OCI-LY3 (cell line): ENCODE data around the gene SVEP1.

ENCODE experiments used
- H2AFZ ChIP-seq: fragments of 200-600, 300-600 bp; shearing (Covaris generic); 2 replicates; pipeline ENCODE4 v1.6.0; 2014; ENCODE audit warnings: antibody characterized with exemption, low read depth, low read length
- H3K27ac ChIP-seq: fragments of 200-600, 300-600 bp; sonication (generic); 2 replicates; pipeline ENCODE4 v1.5.1; 2014; ENCODE audit warnings: mild to moderate bottlenecking, low read length, moderate library complexity, mixed read lengths
- H3K27me3 ChIP-seq: fragments of 200-600, 300-600 bp; sonication (generic); 2 replicates; pipeline ENCODE4 v1.6.1; 2014; ENCODE audit warnings: low read depth, low read length, mixed read lengths
- H3K36me3 ChIP-seq: fragments of 200-600, 300-600 bp; sonication (generic); replicated peaks from 2 replicates; pipeline ENCODE3; 2014; ENCODE audit warnings: low read depth, low read length, mixed read lengths
- H3K4me1 ChIP-seq: fragments of 300-600, 200-600 bp; sonication (generic); 2 replicates; pipeline ENCODE4 v1.6.1; 2014; ENCODE audit warnings: low read length, mixed read lengths
- H3K4me2 ChIP-seq: fragments of 200-600, 300-600 bp; sonication (generic); 2 replicates; pipeline ENCODE4 v1.6.1; 2014; ENCODE audit warnings: low read length, mixed read lengths
- H3K4me3 ChIP-seq: fragments of 300-600, 200-600 bp; sonication (generic); 2 replicates; pipeline ENCODE4 v1.5.1; 2014; ENCODE audit warnings: antibody characterized with exemption, mild to moderate bottlenecking, low read length, moderate library complexity
- H3K79me2 ChIP-seq: fragments of 300-600, 200-600 bp; shearing (Covaris generic); 2 replicates; pipeline ENCODE4 v1.6.1; 2014; ENCODE audit warnings: mild to moderate bottlenecking, low read length, mixed read lengths
- H3K9ac ChIP-seq: fragments of 300-600, 200-600 bp; shearing (Covaris generic); 2 replicates; pipeline ENCODE4 v1.6.0; 2014; ENCODE audit warnings: mild to moderate bottlenecking, low read length, moderate library complexity
- H3K9me3 ChIP-seq: fragments of 200-600, 300-600 bp; shearing (Covaris generic); 2 replicates; pipeline ENCODE4 v1.6.1; 2014; ENCODE audit warnings: low read length, mixed read lengths; ENCODE audit not compliant: insufficient read depth
- H4K20me1 ChIP-seq: fragments of 200-600, 300-600 bp; sonication (generic); 2 replicates; pipeline ENCODE4 v1.6.1; 2016; ENCODE audit warnings: low read length, mixed read lengths; ENCODE audit not compliant: insufficient read depth
- EZH2phosphoT487 ChIP-seq: fragments of 200-600 bp; shearing (Covaris generic); IDR thresholded peaks from 2 replicates; pipeline ENCODE4 v1.6.1; 2018; ENCODE audit warnings: antibody characterized with exemption, mixed run types, low read depth
- TF ChIP-seq, protein P1 (sequence below): fragments of 200-600, 300-600 bp; sonication (generic); IDR thresholded peaks from 2 replicates; pipeline ENCODE4 v1.5.1; 2014; ENCODE audit warnings: antibody characterized with exemption, low read length, low read depth

SVEP1 gene

DNA sequence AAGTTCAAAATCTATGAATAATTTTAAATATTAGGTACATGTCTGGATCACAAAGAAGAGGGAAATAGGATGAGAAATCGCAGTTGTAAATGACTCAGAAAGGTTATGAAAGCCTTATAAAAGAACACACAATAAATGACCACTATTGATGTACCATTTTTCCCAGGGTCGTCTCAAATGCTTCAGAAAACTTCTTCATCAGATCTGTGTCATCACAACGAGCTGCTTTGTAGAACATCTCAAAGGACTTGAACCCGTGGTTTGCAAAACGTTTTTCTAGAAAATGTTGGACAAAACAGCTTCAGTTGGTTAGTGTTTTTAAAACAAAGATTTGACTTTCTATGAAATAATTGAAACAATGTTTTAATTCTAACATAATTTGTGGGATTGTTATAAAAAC, 100.1 kb downstream of the SVEP1 start:
- Histone ChIP-seq H3K9ac (no peak overlapping the region), H4K20me1 (no peaks in the 10 kb centered on the region), H3K4me3 (no peak overlapping the region), H3K79me2 (no peaks in the 10 kb centered on the region), H2AFZ (no peak overlapping the region), H3K27ac (no peak overlapping the region), H3K36me3 (no peaks in the 10 kb centered on the region), H3K4me1 (no peaks in the 10 kb centered on the region), H3K27me3 (no peaks in the 10 kb centered on the region), H3K4me2 (no peak overlapping the region), H3K9me3 (no peaks in the 10 kb centered on the region)
- TF ChIP-seq EZH2phosphoT487: no peak
- TF ChIP-seq, protein P1, sequence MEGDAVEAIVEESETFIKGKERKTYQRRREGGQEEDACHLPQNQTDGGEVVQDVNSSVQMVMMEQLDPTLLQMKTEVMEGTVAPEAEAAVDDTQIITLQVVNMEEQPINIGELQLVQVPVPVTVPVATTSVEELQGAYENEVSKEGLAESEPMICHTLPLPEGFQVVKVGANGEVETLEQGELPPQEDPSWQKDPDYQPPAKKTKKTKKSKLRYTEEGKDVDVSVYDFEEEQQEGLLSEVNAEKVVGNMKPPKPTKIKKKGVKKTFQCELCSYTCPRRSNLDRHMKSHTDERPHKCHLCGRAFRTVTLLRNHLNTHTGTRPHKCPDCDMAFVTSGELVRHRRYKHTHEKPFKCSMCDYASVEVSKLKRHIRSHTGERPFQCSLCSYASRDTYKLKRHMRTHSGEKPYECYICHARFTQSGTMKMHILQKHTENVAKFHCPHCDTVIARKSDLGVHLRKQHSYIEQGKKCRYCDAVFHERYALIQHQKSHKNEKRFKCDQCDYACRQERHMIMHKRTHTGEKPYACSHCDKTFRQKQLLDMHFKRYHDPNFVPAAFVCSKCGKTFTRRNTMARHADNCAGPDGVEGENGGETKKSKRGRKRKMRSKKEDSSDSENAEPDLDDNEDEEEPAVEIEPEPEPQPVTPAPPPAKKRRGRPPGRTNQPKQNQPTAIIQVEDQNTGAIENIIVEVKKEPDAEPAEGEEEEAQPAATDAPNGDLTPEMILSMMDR: no peak

GRCh38 chr9:110476251-110476650, 103.3 kb downstream of the SVEP1 start:
- H3K36me3 ChIP-seq: no peaks in the 10 kb centered on the region
- no peaks in the 10 kb centered on the region for H3K4me1 ChIP-seq
- H3K27me3 ChIP-seq: no peaks in the 10 kb centered on the region
- H3K27ac ChIP-seq: no peak overlapping the region
- H4K20me1 ChIP-seq: no peaks in the 10 kb centered on the region
- H2AFZ ChIP-seq: no peak overlapping the region
- H3K9me3 ChIP-seq: no peaks in the 10 kb centered on the region
- no peak overlapping the region for H3K4me3 ChIP-seq
- no peaks in the 10 kb centered on the region for H3K79me2 ChIP-seq
- H3K4me2 ChIP-seq: no peak overlapping the region
- TF ChIP-seq EZH2phosphoT487: no peak
- TF ChIP-seq, protein P1: no peak
- no peak overlapping the region for H3K9ac ChIP-seq

DNA sequence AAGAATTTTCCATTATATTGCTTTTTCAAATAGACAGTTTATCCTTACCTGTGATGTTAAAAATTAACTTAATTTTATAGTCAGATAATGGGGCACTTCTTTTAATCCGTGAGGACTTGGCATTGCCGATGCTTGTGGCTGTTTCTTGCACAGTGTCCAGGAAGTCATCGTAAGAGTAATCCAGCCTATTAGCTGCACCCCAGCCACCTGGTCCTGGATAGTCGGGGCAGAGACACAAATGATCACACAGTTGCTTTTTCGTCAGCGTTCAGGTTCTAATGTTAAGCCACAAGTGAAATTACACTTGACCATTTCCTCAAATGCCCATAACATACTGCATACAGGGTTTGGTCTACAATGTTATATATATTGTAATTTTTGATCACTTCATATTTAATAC, 107.4 kb downstream of the SVEP1 start:
- Histone ChIP-seq H3K4me2 (no peak overlapping the region), H3K36me3 (no peaks in the 10 kb centered on the region), H3K4me1 (no peaks in the 10 kb centered on the region), H3K79me2 (no peaks in the 10 kb centered on the region), H3K4me3 (no peak overlapping the region), H3K9ac (no peak overlapping the region), H3K9me3 (no peaks in the 10 kb centered on the region), H3K27ac (no peak overlapping the region), H3K27me3 (0 out of 2 replicates have a peak, but pooled peaks cover 6% of the 10 kb centered on the region), H2AFZ (no peak overlapping the region), H4K20me1 (no peaks in the 10 kb centered on the region)
- no peak for TF ChIP-seq EZH2phosphoT487
- TF ChIP-seq, protein P1: no peak

DNA sequence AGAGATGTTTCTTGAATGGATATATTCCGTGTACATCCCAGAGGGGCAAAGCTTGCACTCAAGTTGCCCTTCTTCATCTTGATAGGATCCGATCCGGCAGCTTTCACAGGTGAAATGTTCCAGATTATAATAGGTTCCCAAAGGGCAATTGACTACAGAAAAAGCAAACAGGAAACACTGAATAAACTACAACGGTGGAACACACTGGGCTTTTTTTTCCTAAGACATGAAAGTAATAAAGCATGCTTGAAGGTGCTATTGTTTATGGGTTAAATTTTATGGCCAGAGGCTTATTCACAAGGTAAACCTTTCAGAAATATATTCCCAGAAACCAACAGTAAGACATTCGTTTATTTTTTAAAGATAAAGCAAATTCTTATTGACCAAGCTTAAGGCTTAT, 110.6 kb downstream of the SVEP1 start:
- Histone ChIP-seq H3K4me2 (no peak overlapping the region), H3K4me1 (no peaks in the 10 kb centered on the region), H3K9ac (no peak overlapping the region), H2AFZ (no peak overlapping the region), H3K27me3 (0 out of 2 replicates have a peak, but pooled peaks cover 6% of the 10 kb centered on the region), H3K27ac (no peak overlapping the region), H3K9me3 (no peaks in the 10 kb centered on the region), H3K36me3 (no peaks in the 10 kb centered on the region), H4K20me1 (no peaks in the 10 kb centered on the region), H3K79me2 (no peaks in the 10 kb centered on the region), H3K4me3 (no peak overlapping the region)
- TF ChIP-seq, protein P1: no peak
- TF ChIP-seq EZH2phosphoT487: no peak
